HTR-8/SVneo (cell line): ENCODE results near the gene COPZ2.
"Not testable (repeated sequence)": the region's sequence is repeated elsewhere in the genome, so short reads cannot be mapped to it uniquely, and the experiment has no call there.

Experiments
- DNase-seq: peaks from one replicate; pipeline ENCODE4 v3.0.0; 2011; ENCODE audit warnings: low spot score, mixed read lengths; ENCODE audit not compliant: insufficient read length
- FAIRE-seq: peaks from 2 replicates; lab custom pipeline; 2011; peaks lifted over from hg19 to GRCh38; lab: Jason Lieb, UNC

COPZ2 gene

DNA sequence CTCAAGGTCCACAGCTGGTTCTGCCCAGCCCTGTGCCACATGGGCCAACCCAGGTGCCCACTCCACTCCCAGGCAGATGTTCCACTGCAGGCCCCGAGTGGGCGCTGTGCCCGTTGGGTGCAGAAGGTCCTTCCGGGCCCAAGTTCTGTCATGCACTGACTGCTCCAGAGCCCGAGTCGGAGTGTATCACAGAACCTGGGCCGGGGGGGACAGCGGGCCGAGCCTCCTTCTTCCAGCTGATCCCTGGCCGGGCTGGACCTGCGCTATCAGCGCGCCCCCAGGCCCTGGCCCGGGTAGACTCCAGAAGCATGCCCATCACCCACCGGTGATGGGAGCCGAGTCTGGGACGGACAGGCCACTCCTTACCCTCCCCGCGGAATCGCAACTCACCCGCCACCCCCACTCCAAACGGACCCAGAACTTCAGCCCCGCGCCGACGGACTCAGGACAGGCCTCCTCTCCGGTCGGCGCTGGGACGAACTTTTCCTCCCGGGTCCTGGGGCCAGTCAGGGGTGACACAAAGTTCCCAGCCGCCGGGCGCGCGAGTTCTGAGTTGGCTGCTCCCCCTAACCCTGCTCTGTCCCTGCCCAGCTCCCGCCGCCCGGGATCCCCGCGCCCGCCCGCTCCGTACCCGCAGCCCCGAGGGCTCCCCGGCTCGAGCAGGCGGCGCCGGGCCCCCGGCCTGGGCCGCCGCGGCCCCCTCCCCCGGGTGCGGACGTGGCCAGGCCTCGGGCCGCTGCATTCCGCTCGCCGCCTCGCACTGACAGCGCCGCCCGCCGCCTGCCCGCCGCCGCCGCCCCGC, at the start of gene COPZ2:
TSS of gene COPZ2 (minus strand) at position 762 of the 802 bp plus-strand sequence. CDS start at position 742, 20 bp downstream.
- FAIRE-seq (peak; percentile 84), DNase-seq (peak; percentile 60)

DNA sequence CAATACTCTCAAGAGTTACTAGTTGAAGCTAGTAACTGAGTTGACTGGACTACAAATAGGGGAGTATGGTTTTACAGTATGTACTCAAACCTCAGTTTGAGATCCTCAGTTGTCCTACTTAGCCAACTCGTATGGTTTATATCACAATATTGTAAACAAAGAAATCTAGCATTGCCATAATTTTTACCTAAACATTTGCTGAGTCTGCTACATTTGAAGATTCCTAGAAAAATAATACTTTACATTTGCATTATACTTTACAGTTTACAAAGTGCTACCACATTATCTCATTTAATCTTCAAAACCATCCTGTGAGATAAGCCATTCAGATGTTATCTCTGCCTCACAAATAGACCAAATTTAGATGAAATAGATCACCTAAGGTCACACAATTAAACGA, 47.3 kb upstream of the COPZ2 start:
- FAIRE-seq (no peak), DNase-seq (no peak)

GRCh38 chr17:48081858-48082257, 44.3 kb upstream of the COPZ2 start:
- no peak for DNase-seq
- no peak for FAIRE-seq

- not testable (repeated sequence) for FAIRE-seq, DNase-seq
Measured at GRCh38 chr17:48077152-48077551, 39.6 kb upstream of the COPZ2 start.

- peak; percentile 83 for DNase-seq
- FAIRE-seq, result peak; percentile 9
Measured at GRCh38 chr17:48074322-48075081, 36.9 kb upstream of the COPZ2 start.

DNA sequence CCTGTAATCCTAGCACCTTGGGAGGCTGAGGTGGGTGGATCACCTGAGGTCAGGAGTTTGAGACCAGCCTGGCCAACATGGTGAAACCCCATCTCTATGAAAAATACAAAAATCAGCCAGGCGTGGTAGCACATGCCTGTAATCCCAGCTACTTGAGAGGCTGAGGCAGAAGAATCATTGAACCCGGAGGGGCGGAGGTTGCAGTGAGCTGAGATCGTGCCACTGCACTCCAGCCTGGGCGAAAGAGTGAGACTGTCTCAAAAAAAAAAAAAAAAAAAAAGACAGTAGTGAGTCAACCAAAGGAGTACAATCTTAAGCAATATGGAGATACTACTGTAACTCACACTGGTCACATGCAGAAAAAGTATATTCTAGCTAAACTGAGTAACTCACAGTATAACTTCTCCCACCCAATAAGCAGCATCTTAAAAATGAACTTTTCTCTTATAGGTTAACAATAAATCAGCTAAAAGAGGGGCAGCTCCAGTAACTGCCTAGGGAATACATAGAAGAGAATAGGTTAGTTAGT, 36.0 kb upstream of the COPZ2 start:
- DNase-seq, FAIRE-seq: not testable (repeated sequence)

- DNase-seq, FAIRE-seq: not testable (repeated sequence)
Measured at GRCh38 chr17:48072811-48073210, 35.2 kb upstream of the COPZ2 start.

- DNase-seq (no peak), FAIRE-seq (no peak)
Measured at GRCh38 chr17:48071654-48072053, 34.1 kb upstream of the COPZ2 start.

DNA sequence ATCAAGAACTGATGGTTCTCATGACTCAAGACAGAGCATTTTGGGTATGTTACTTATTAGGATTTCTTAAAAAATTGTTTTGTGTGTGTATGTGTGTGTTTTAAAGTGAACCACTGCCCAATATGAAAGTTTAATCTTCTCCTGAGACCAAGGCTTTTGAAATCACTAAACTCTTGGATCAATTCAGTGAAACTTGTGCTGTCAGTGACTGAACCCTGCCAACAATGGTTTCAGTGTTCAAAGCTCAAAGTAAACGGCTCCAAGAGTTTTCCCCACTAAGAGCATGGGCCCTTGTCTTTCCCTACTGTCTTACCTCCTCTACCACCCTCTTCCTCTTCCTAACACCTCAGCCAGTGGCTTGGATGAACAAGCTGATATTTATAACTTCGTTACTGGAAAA, 32.6 kb upstream of the COPZ2 start:
- no peak for FAIRE-seq
- DNase-seq, result no peak

DNA sequence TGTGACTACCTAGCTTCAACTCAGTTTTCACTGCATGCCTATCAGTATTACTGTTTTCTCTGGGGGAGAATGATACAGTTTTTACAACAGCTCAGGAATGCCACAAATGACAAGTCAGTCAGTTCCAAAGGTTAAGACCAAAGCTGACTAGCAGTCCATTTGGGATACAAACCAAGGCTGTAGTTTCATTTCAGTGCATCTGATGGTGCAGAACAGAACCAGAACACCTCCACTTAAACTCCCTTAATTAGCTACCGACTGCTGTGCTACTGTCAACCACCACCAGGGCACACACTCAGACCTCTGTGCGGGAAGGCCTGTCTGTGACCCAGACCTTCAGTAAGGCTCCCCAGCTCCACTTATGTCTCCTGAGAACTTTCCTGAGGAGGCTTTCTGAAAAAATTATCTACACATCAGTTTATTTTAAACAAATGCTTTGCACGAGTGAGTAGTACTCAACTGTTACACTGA, 30.9 kb upstream of the COPZ2 start:
- no peak for FAIRE-seq
- no peak for DNase-seq

DNA sequence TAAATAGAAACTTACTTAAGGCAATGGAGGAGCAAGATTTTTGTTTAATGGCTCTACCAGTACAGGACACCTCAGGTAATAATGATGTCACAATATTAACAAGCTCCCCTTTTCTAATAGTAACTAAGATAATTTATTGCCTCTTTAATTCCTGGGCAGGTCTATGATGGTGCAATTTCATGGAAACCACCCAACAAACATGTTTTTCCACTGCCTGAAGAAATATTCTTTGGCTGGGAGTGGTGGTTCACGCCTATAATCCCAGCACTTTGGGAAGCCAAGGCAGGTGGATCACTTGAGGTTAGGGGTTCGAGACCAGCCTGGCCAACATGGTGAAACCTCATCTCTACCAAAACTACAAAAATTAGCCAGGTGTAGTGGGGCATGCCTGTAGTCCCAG, 30.2 kb upstream of the COPZ2 start:
- FAIRE-seq, DNase-seq: not testable (repeated sequence)

- DNase-seq, result no peak
- no peak for FAIRE-seq
Measured at GRCh38 chr17:48067245-48067644, 29.6 kb upstream of the COPZ2 start.

- FAIRE-seq (no peak), DNase-seq (no peak)
Measured at GRCh38 chr17:48066656-48067055, 29.1 kb upstream of the COPZ2 start.

DNA sequence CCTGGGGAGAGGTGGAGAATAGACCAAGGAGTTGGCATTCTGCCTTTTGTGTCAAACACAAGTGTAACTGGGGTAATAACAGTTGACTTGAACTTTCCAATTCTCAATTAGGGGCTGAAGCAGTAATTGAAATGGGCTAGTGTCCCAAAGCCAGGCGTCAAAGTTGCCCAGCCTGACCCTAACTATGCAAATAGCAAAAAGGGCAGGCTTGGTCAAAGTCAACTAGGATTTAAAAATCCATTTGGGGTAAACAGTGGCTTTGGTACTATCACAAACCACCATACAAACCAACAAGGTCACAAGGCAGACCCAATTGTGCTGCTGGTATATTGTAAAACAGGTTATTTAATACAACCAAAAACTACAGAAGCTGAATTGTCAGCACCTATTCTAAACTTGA, 28.6 kb upstream of the COPZ2 start:
- FAIRE-seq (no peak), DNase-seq (no peak)

- FAIRE-seq, result no peak
- DNase-seq, result no peak
Measured at GRCh38 chr17:48064638-48065037, 27.0 kb upstream of the COPZ2 start.

- no peak for DNase-seq
- no peak for FAIRE-seq
Measured at GRCh38 chr17:48062273-48062672, 24.7 kb upstream of the COPZ2 start.

GRCh38 chr17:48060249-48060648, 22.7 kb upstream of the COPZ2 start:
- FAIRE-seq (no peak), DNase-seq (no peak)

- DNase-seq (no peak), FAIRE-seq (no peak)
Measured at GRCh38 chr17:48059125-48059668, 21.6 kb upstream of the COPZ2 start.

- DNase-seq (no peak), FAIRE-seq (no peak)
Measured at GRCh38 chr17:48058393-48059124, 21.0 kb upstream of the COPZ2 start.

GRCh38 chr17:48057626-48058025, 20.0 kb upstream of the COPZ2 start:
- DNase-seq (no peak), FAIRE-seq (no peak)
